IPS DF 6.9 (cell line): ENCODE results near the gene NQO1.
A peak's percentile ranks its signal among the peaks of the same experiment; 100 is the strongest.

Experiments
- DNase-seq: peaks from one replicate; pipeline ENCODE4 v3.0.0-alpha.2; 2013; ENCODE audit warnings: low read depth, low spot score
- H3K27ac ChIP-seq: one replicate; pipeline ENCODE4 v1.5.1; 2013; ENCODE audit warnings: low read length, control low read depth
- H3K27me3 ChIP-seq: 2 replicates; pipeline ENCODE4 v1.6.1; 2013; ENCODE audit warnings: mild to moderate bottlenecking, low read length; ENCODE audit not compliant: control insufficient read depth, insufficient read depth
- H3K36me3 ChIP-seq: 2 replicates; pipeline ENCODE4 v1.6.1; 2013; ENCODE audit warnings: low read length; ENCODE audit not compliant: control insufficient read depth, insufficient read depth
- H3K4me1 ChIP-seq: 2 replicates; pipeline ENCODE4 v1.6.1; 2013; ENCODE audit warnings: low read length; ENCODE audit not compliant: control insufficient read depth, insufficient read depth
- H3K4me3 ChIP-seq: 2 replicates; pipeline ENCODE4 v1.5.1; 2013; ENCODE audit warnings: mild to moderate bottlenecking, low read length
- H3K9me3 ChIP-seq: 2 replicates; pipeline ENCODE4 v1.6.1; 2013; ENCODE audit warnings: low read length, inconsistent platforms; ENCODE audit not compliant: control insufficient read depth, insufficient read depth
- WGBS: extraction: QIAGEN DNeasy Blood & Tissue Kit; methylation state at CpG from one replicate; pipeline ENCODE4 v1.1.7; 2013; ENCODE audit warnings: mixed read lengths, missing lambda C conversion rate; ENCODE audit not compliant: insufficient read length, insufficient coverage; 5-methylcytosine and 5-hydroxymethylcytosine counted together

NQO1 gene

GRCh38 chr16:69724414-69724873 is 1.9 kb downstream of the NQO1 start:
- H3K4me1 ChIP-seq: peaks cover 1% of the 10 kb centered on the region; the same call in 1 of the 2 replicates
- no peak overlapping the region for H3K27ac ChIP-seq
- no peaks in the 10 kb centered on the region for H3K9me3 ChIP-seq
- no peaks in the 10 kb centered on the region for H3K36me3 ChIP-seq
- DNase-seq: no peak
- no CpG with 5 or more reads among the region's 2 CpGs for WGBS
- no peak overlapping the region for H3K4me3 ChIP-seq
- no peaks in the 10 kb centered on the region for H3K27me3 ChIP-seq

- Histone ChIP-seq H3K36me3 (no peaks in the 10 kb centered on the region), H3K27ac (no peak overlapping the region), H3K4me1 (0 out of 2 replicates have a peak, but pooled peaks cover 1% of the 10 kb centered on the region), H3K27me3 (no peaks in the 10 kb centered on the region), H3K9me3 (no peaks in the 10 kb centered on the region), H3K4me3 (no peak overlapping the region)
- DNase-seq: no peak
- no CpG with 5 or more reads among the region's 6 CpGs for WGBS
These were observed 4.9 kb downstream of the NQO1 start for GRCh38 chr16:69721441-69721957.

GRCh38 chr16:69720822-69721430 is 5.4 kb downstream of the NQO1 start:
- no peaks in the 10 kb centered on the region for H3K36me3 ChIP-seq
- H3K27me3 ChIP-seq: no peaks in the 10 kb centered on the region
- H3K4me3 ChIP-seq: no peak overlapping the region
- H3K27ac ChIP-seq: no peak overlapping the region
- H3K4me1 ChIP-seq: 0 out of 2 replicates have a peak, but pooled peaks cover 1% of the 10 kb centered on the region
- DNase-seq: no peak
- H3K9me3 ChIP-seq: no peaks in the 10 kb centered on the region
- WGBS: no CpG with 5 or more reads among the region's 10 CpGs

- no CpG with 5 or more reads among the region's 10 CpGs for WGBS
- Histone ChIP-seq H3K4me1 (0 out of 2 replicates have a peak, but pooled peaks cover 1% of the 10 kb centered on the region), H3K27ac (no peak overlapping the region)
These were observed 8.1 kb downstream of the NQO1 start for GRCh38 chr16:69718111-69718764.

GRCh38 chr16:69717066-69717465 is 9.3 kb downstream of the NQO1 start:
- WGBS: no CpG with 5 or more reads among the region's 6 CpGs
- DNase-seq: no peak

More at GRCh38 chr16:69718111-69718764, 8.1 kb downstream of the NQO1 start:
- Histone ChIP-seq H3K9me3 (no peaks in the 10 kb centered on the region), H3K36me3 (no peaks in the 10 kb centered on the region; the same call in 1 of the 2 replicates), H3K27me3 (no peaks in the 10 kb centered on the region), H3K4me3 (no peak overlapping the region)
- DNase-seq: no peak

GRCh38 chr16:69712914-69713581 is 13.3 kb downstream of the NQO1 start:
- Histone ChIP-seq H3K27me3 (no peaks in the 10 kb centered on the region), H3K4me1 (no peaks in the 10 kb centered on the region), H3K9me3 (no peaks in the 10 kb centered on the region), H3K4me3 (no peak overlapping the region), H3K36me3 (no peaks in the 10 kb centered on the region; the same call in 1 of the 2 replicates), H3K27ac (no peak overlapping the region)
- no CpG with 5 or more reads among the region's 9 CpGs for WGBS
- DNase-seq: no peak

More at GRCh38 chr16:69717066-69717465, 9.3 kb downstream of the NQO1 start:
- H3K27ac ChIP-seq: no peak overlapping the region
- no peak overlapping the region for H3K4me3 ChIP-seq
- no peaks in the 10 kb centered on the region for H3K9me3 ChIP-seq
- no peaks in the 10 kb centered on the region for H3K27me3 ChIP-seq
- H3K4me1 ChIP-seq: 0 out of 2 replicates have a peak, but pooled peaks cover 1% of the 10 kb centered on the region
- no peaks in the 10 kb centered on the region; the same call in 1 of the 2 replicates for H3K36me3 ChIP-seq

- H3K4me3 ChIP-seq: no peak overlapping the region
- no peaks in the 10 kb centered on the region for H3K4me1 ChIP-seq
- DNase-seq: no peak
- H3K27ac ChIP-seq: no peak overlapping the region
- H3K36me3 ChIP-seq: no peaks in the 10 kb centered on the region; the same call in 1 of the 2 replicates
- H3K9me3 ChIP-seq: no peaks in the 10 kb centered on the region
- no CpG with 5 or more reads among the region's 4 CpGs for WGBS
- no peaks in the 10 kb centered on the region for H3K27me3 ChIP-seq
These were observed 14.1 kb downstream of the NQO1 start for GRCh38 chr16:69712277-69712676.

GRCh38 chr16:69711115-69711740 is 15.1 kb downstream of the NQO1 start:
- no peaks in the 10 kb centered on the region; the same call in 1 of the 2 replicates for H3K36me3 ChIP-seq
- no peak overlapping the region for H3K4me3 ChIP-seq
- no peak overlapping the region for H3K27ac ChIP-seq
- H3K4me1 ChIP-seq: no peaks in the 10 kb centered on the region
- no peaks in the 10 kb centered on the region for H3K9me3 ChIP-seq
- no peak for DNase-seq
- WGBS: no CpG with 5 or more reads among the region's 12 CpGs
- H3K27me3 ChIP-seq: no peaks in the 10 kb centered on the region

GRCh38 chr16:69709456-69710084 is 16.8 kb downstream of the NQO1 start:
- Histone ChIP-seq H3K9me3 (no peaks in the 10 kb centered on the region), H3K27me3 (no peaks in the 10 kb centered on the region), H3K4me1 (no peaks in the 10 kb centered on the region), H3K27ac (no peak overlapping the region), H3K36me3 (no peaks in the 10 kb centered on the region; the same call in 1 of the 2 replicates), H3K4me3 (no peak overlapping the region)
- no CpG with 5 or more reads among the region's 5 CpGs for WGBS
- DNase-seq: peak; percentile 29
